ENCODE data around the gene B4GALT3. TPM values are rescaled to one million over a fixed set of nuclear protein-coding genes. Genes with fewer than 3 reads are reported as not detected.

Gene B4GALT3
- total and polyA plus RNA-seq, 9 of the 15 experiments (the other 6 are each of a cell fraction or from before 2014, with no cell fraction given), result 31.2 to 103 (median 46.1) TPM

DNA sequence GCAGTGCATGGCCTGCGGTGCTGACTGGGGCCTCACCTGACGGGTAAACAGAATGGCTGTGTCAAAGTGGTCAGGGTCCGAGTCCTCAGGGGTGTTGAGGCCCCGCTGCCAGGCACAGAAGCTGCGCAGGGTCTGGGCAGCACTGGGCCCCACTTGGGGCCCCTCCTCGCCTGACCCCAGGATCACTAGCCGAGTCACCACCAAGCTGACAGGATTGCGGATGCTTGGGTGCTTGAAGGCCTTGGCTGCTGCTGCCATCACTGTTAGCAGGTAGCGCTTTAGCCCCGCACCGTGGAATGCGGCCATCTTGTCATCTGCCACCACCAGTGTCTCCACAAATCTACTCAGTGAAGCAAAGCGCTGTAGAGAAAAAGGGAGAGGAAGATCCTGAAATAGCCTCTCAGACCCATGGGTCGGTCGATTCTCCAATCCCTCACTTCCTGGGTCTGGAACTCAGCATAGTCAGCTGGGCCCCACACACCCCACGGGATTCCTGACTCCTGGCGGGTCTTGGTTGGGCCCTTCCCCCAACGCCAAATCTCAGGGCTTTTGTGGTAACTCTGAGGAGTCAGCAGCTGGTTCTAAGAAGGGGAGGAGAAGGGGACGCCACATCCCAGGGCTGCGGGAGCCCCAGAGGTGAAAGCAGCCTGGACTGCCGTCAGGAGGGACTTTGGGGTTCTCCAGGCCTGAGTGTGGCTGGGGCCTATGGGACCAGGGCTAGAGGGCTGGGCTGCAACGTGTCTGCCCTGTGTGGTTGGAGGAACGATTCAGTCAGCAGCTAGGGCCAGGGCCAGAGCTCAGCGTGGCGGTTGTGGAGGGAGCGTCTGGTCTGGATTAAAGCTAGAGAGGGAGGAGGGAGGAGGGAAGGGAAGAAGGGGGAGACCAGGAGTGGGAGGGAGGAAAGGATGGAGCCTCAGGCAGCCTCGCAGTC, 19.5 kb upstream of the B4GALT3 start:
- peak overlapping the region; percentile 16; the same call in 1 of the 3 replicates for H3K27ac ChIP-seq (ENCODE audit: extremely low read depth, low read depth, low read length)
- no peaks in the 10 kb centered on the region for H3K9me1 ChIP-seq (ENCODE audit: control insufficient read depth, insufficient read depth, low read length)
- no peaks in the 10 kb centered on the region for H3K36me3 ChIP-seq (ENCODE audit: control insufficient read depth, insufficient read depth, low read length)
- H3K27me3 ChIP-seq (ENCODE audit: control insufficient read depth in 2 of 2, insufficient read depth in 2 of 2, low read length in 2 of 2), result no peaks in the 10 kb centered on the region
- 0 out of 2 replicates have a peak overlapping the region, but pooled peaks have one; percentile 12 for H3K4me2 ChIP-seq (ENCODE audit: insufficient read depth, low read length)
- in situ Hi-C loops (cut with MboI), result no loop called here
- WGBS (ENCODE audit: insufficient coverage, low coverage, missing lambda C conversion rate), result 68% methylated on average over 23 of the region's 27 CpGs
- no peaks in the 10 kb centered on the region for H3K9me3 ChIP-seq (replicated peaks; ENCODE audit: control insufficient read depth, insufficient read depth, low read depth, low read length)
- CTCF ChIA-PET (ENCODE audit: low intra/inter-chr PET ratio), result interaction anchor here (0.5 kb wide), 1 partner anchor 177 kb away, joined by 3 read pairs; no protein-coding TSS in a partner anchor
- peaks cover 59 to 64% of the 10 kb centered on the region in 2 experiments for H3K4me1 ChIP-seq (replicated peaks in 1 of 2; ENCODE audit: control insufficient read depth in 2 of 2, insufficient read depth in 2 of 2, low read length in 2 of 2)
- ATAC-seq (no peak), DNase-seq (ENCODE audit: extremely low read depth in 1 of 4, low spot score in 3 of 4) (no peak), FAIRE-seq (no peak)
- H3K4me3 ChIP-seq, result no peak overlapping the region
- no TSS peak for BruUV-seq (replicated peaks)
- POLR2A ChIA-PET, result no interaction called here
- peaks cover under 1% of the 10 kb centered on the region; the same call in 1 of the 3 replicates for H3K79me2 ChIP-seq (ENCODE audit: control insufficient read depth, insufficient read depth, low read length)
- TF ChIP-seq ZBTB33 (CRISPR knock-in tag; IDR thresholded peaks at IDR 0.05), result peak; percentile 65; the same call in 1 of the 2 replicates
- TF ChIP-seq YY1 (IDR thresholded peaks at IDR 0.05; ENCODE audit: borderline replicate concordance in 1 of 3, control insufficient read depth in 1 of 3, extremely low read depth in 1 of 3, insufficient read depth in 3 of 3, insufficient read length in 1 of 3, insufficient replicate concordance in 2 of 3, low read depth in 1 of 3, low read length in 2 of 3), result peak in 1 of 3 experiments; percentile 44
- peak; percentile 23; the same call in 1 of the 2 replicates for TF ChIP-seq RBFOX2 (IDR thresholded peaks at IDR 0.05; ENCODE audit: low read depth, low read length)
- TF ChIP-seq ETV1 (tag; conservative IDR thresholded peaks at IDR 0.05; ENCODE audit: low read depth), result no peak
- no peak for TF ChIP-seq ZNF124 (CRISPR knock-in tag; IDR thresholded peaks at IDR 0.05)
- TF ChIP-seq PHF8 (IDR thresholded peaks at IDR 0.05; ENCODE audit: borderline replicate concordance, low read length), result peak; percentile 14; the same call in 1 of the 2 replicates
- TF ChIP-seq MCM2 (IDR thresholded peaks at IDR 0.05; ENCODE audit: low read depth), result no peak
- TF ChIP-seq VEZF1 (CRISPR knock-in tag; IDR thresholded peaks at IDR 0.05), result 0 out of 2 replicates have a peak, but pooled peaks have one; percentile 8
- peak; percentile 56 for TF ChIP-seq ZFX (CRISPR knock-in tag; IDR thresholded peaks at IDR 0.05)
- TF ChIP-seq ZNF263 (CRISPR knock-in tag; IDR thresholded peaks at IDR 0.05; ENCODE audit: borderline replicate concordance), result peak; percentile 84
- TF ChIP-seq, protein P1, sequence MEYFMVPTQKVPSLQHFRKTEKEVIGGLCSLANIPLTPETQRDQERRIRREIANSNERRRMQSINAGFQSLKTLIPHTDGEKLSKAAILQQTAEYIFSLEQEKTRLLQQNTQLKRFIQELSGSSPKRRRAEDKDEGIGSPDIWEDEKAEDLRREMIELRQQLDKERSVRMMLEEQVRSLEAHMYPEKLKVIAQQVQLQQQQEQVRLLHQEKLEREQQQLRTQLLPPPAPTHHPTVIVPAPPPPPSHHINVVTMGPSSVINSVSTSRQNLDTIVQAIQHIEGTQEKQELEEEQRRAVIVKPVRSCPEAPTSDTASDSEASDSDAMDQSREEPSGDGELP (CRISPR knock-in tag; IDR thresholded peaks at IDR 0.05; ENCODE audit: borderline replicate concordance), result peak; percentile 59; the same call in 1 of the 2 replicates
- no peaks in the 10 kb centered on the region for H4K20me1 ChIP-seq (replicated peaks; ENCODE audit: control insufficient read depth, insufficient read depth, low read length)
- peak overlapping the region in 1 of 2 experiments; percentile 85; a peak in 2 of 4 replicates for H3K9ac ChIP-seq (ENCODE audit: insufficient read depth in 1 of 2, low read depth in 2 of 2, low read length in 2 of 2)
- intact Hi-C loops (cut with micrococcal nuclease), result no loop called here
- H2AFZ ChIP-seq (ENCODE audit: low read depth, low read length), result peak overlapping the region; percentile 81

Measured in K562 (cell line).